ENCODE data around the gene CFAP410.

Gene CFAP410

DNA sequence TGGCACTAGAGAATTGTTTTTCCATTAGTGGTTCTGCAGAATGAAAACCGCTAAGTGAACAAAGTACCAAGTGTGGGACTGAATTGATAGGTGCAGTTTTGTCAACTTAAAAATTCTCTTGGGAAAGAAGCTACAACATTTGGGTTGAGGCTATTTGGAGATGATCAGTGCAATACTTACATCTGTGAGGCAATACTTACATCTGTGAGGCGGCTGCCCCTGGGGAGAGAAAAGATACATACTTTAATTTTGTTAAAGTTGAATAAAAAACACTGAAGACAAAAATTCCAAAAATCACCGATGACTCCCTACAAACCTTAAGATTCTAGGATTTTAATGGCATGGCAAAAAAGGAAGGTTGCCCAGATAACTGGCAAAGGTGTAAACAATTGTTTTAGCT, 1.7 kb downstream of the CFAP410 start:
- H3K27ac ChIP-seq (ENCODE audit: low read depth, low read length) = no peak overlapping the region
- no peak overlapping the region for H3K4me3 ChIP-seq (ENCODE audit: low read depth, low read length)
- H3K4me1 ChIP-seq (ENCODE audit: control insufficient read depth, insufficient read depth, low read length) = peaks cover 29% of the 10 kb centered on the region
- no peak overlapping the region for H3K9ac ChIP-seq (ENCODE audit: low read length)
- no peaks in the 10 kb centered on the region for H3K27me3 ChIP-seq (ENCODE audit: control insufficient read depth, insufficient read depth, low read length)
- peaks cover 12% of the 10 kb centered on the region for H3K36me3 ChIP-seq (ENCODE audit: control insufficient read depth, insufficient read depth, low read length)
- H3K9me3 ChIP-seq (ENCODE audit: control insufficient read depth, insufficient read depth, low read depth, low read length) = no peaks in the 10 kb centered on the region

GRCh38 chr21:44335266-44336059, 3.7 kb downstream of the CFAP410 start:
- no peak overlapping the region for H3K9ac ChIP-seq (ENCODE audit: low read length)
- H3K27ac ChIP-seq (ENCODE audit: low read depth, low read length) = no peak overlapping the region
- no peaks in the 10 kb centered on the region for H3K27me3 ChIP-seq (ENCODE audit: control insufficient read depth, insufficient read depth, low read length)
- H3K36me3 ChIP-seq (ENCODE audit: control insufficient read depth, insufficient read depth, low read length) = peaks cover 12% of the 10 kb centered on the region
- H3K4me3 ChIP-seq (ENCODE audit: low read depth, low read length) = no peak overlapping the region
- H3K9me3 ChIP-seq (ENCODE audit: control insufficient read depth, insufficient read depth, low read depth, low read length) = no peaks in the 10 kb centered on the region
- H3K4me1 ChIP-seq (ENCODE audit: control insufficient read depth, insufficient read depth, low read length) = peaks cover 15% of the 10 kb centered on the region

DNA sequence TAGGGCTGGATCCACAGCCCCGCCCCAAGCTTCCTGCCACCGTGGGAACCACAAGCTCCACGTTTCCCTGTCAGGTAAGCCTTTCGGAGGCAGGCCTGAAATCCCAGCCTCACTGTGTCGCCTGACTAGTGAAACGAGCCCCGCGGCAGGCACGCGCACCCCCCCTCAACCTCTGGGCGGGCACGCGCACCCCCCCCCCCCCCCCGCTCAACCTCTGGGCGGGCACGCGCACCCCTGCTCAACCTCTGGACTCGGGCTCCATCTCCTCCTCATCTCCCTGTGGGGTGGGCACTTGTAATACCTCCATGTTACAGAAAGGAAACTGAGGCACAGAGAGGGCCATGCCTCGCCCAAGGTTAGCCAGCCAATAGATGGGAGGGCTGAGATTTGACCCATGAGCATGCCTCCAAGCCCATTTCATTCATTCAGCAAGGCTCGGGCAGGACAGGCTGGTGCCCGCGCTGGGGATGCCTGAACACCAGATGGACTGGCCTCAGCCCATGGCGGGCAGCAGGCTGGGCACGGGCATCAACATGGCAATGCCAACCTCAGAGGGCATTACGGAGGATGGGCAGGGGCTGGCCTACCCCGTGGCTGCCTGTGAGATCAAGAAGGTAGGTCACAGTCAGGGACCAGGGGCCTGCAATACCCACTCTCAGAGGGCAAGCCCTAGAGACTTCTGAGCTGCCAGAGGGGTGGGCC, 4.7 kb downstream of the CFAP410 start:
- no peaks in the 10 kb centered on the region for H3K9me3 ChIP-seq (ENCODE audit: control insufficient read depth, insufficient read depth, low read depth, low read length)
- H3K4me3 ChIP-seq (ENCODE audit: low read depth, low read length) = no peak overlapping the region
- H3K27ac ChIP-seq (ENCODE audit: low read depth, low read length) = no peak overlapping the region
- no peak overlapping the region for H3K9ac ChIP-seq (ENCODE audit: low read length)
- peaks cover 12% of the 10 kb centered on the region for H3K36me3 ChIP-seq (ENCODE audit: control insufficient read depth, insufficient read depth, low read length)
- H3K27me3 ChIP-seq (ENCODE audit: control insufficient read depth, insufficient read depth, low read length) = no peaks in the 10 kb centered on the region
- H3K4me1 ChIP-seq (ENCODE audit: control insufficient read depth, insufficient read depth, low read length) = peaks cover 7% of the 10 kb centered on the region

DNA sequence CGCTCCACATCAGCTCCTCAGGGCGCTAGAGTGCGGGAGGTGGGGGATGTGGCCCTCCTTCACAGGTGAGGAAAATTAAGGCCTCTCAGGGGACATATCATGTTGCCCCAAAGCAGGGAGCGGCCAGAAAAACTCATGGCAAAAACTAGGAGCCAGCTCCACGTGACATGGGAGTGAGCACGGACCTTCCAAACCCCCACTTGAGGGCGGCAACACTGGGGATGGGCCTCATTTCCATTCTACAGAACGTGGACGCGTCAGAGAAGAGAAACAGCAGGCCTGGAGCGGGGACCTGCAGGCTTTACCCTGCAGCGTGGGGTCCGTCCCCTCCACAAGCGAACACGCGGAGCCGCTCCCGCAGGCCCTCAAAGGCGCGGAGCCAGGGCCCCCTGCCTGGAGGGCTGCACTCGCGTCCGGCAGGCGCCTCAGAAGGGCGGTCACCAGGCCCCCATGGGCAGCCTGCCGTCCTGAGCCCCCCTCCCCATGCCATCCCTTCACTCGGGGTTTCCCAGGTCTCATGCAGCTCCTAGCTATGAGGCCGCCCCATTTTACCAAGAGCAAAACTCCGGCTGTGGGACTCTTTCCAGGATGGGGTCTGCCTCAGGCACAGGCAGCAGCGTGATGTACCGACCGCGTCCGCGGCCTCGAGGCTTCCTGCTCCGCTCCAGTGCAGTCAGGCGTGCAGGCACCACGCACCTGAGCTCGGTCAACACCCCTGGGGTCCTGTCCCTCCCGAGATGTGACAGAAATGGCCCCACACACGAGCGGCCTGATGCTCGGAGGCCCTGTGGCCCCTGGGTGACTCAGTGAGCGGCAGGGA, 5.5 kb downstream of the CFAP410 start:
- peaks cover 12% of the 10 kb centered on the region for H3K36me3 ChIP-seq (ENCODE audit: control insufficient read depth, insufficient read depth, low read length)
- no peak overlapping the region for H3K9ac ChIP-seq (ENCODE audit: low read length)
- H3K27ac ChIP-seq (ENCODE audit: low read depth, low read length) = no peak overlapping the region
- no peaks in the 10 kb centered on the region for H3K9me3 ChIP-seq (ENCODE audit: control insufficient read depth, insufficient read depth, low read depth, low read length)
- H3K4me1 ChIP-seq (ENCODE audit: control insufficient read depth, insufficient read depth, low read length) = peaks cover 7% of the 10 kb centered on the region
- no peaks in the 10 kb centered on the region for H3K27me3 ChIP-seq (ENCODE audit: control insufficient read depth, insufficient read depth, low read length)
- H3K4me3 ChIP-seq (ENCODE audit: low read depth, low read length) = no peak overlapping the region

GRCh38 chr21:44332965-44333364, 6.2 kb downstream of the CFAP410 start:
- Histone ChIP-seq H3K9ac (ENCODE audit: low read length) (no peak overlapping the region), H3K4me3 (ENCODE audit: low read depth, low read length) (no peak overlapping the region), H3K27me3 (ENCODE audit: control insufficient read depth, insufficient read depth, low read length) (no peaks in the 10 kb centered on the region), H3K36me3 (ENCODE audit: control insufficient read depth, insufficient read depth, low read length) (peaks cover 12% of the 10 kb centered on the region), H3K9me3 (ENCODE audit: control insufficient read depth, insufficient read depth, low read depth, low read length) (no peaks in the 10 kb centered on the region), H3K27ac (ENCODE audit: low read depth, low read length) (no peak overlapping the region), H3K4me1 (ENCODE audit: control insufficient read depth, insufficient read depth, low read length) (peaks cover 3% of the 10 kb centered on the region)

- Histone ChIP-seq H3K9ac (ENCODE audit: low read length) (no peak overlapping the region), H3K4me1 (ENCODE audit: control insufficient read depth, insufficient read depth, low read length) (no peaks in the 10 kb centered on the region), H3K4me3 (ENCODE audit: low read depth, low read length) (no peak overlapping the region), H3K36me3 (ENCODE audit: control insufficient read depth, insufficient read depth, low read length) (peaks cover 12% of the 10 kb centered on the region), H3K9me3 (ENCODE audit: control insufficient read depth, insufficient read depth, low read depth, low read length) (no peaks in the 10 kb centered on the region), H3K27ac (ENCODE audit: low read depth, low read length) (no peak overlapping the region), H3K27me3 (ENCODE audit: control insufficient read depth, insufficient read depth, low read length) (no peaks in the 10 kb centered on the region)
Observed at GRCh38 chr21:44332383-44332782, 6.8 kb downstream of the CFAP410 start.

GRCh38 chr21:44331650-44332307, 7.4 kb downstream of the CFAP410 start:
- H3K9me3 ChIP-seq (ENCODE audit: control insufficient read depth, insufficient read depth, low read depth, low read length) = no peaks in the 10 kb centered on the region
- H3K27me3 ChIP-seq (ENCODE audit: control insufficient read depth, insufficient read depth, low read length) = no peaks in the 10 kb centered on the region
- H3K9ac ChIP-seq (ENCODE audit: low read length) = no peak overlapping the region
- peaks cover 15% of the 10 kb centered on the region for H3K36me3 ChIP-seq (ENCODE audit: control insufficient read depth, insufficient read depth, low read length)
- no peak overlapping the region for H3K4me3 ChIP-seq (ENCODE audit: low read depth, low read length)
- H3K4me1 ChIP-seq (ENCODE audit: control insufficient read depth, insufficient read depth, low read length) = no peaks in the 10 kb centered on the region
- H3K27ac ChIP-seq (ENCODE audit: low read depth, low read length) = no peak overlapping the region

DNA sequence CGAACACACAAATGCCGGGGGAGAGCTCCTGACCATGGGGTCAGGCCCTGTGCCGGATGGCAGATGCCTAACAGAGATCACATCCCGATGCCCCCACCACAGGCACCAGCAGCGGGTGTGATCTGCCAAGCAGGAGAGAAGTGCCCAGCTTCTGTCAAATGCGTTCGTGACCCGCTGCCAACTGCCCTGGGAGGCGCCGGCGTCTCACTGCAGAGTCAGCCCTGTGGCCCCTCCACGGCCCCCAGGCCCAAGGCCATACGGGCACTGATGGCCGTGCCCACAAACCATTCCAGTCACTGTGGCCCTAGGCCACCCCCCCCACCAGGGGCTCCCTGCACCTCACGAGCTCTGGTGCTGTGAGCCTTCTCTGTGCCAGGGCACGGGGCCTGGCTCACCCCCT, 8.0 kb downstream of the CFAP410 start:
- no peak overlapping the region for H3K27ac ChIP-seq (ENCODE audit: low read depth, low read length)
- no peaks in the 10 kb centered on the region for H3K27me3 ChIP-seq (ENCODE audit: control insufficient read depth, insufficient read depth, low read length)
- H3K9me3 ChIP-seq (ENCODE audit: control insufficient read depth, insufficient read depth, low read depth, low read length) = no peaks in the 10 kb centered on the region
- no peak overlapping the region for H3K9ac ChIP-seq (ENCODE audit: low read length)
- no peak overlapping the region for H3K4me3 ChIP-seq (ENCODE audit: low read depth, low read length)
- no peaks in the 10 kb centered on the region for H3K4me1 ChIP-seq (ENCODE audit: control insufficient read depth, insufficient read depth, low read length)
- peaks cover 13% of the 10 kb centered on the region for H3K36me3 ChIP-seq (ENCODE audit: control insufficient read depth, insufficient read depth, low read length)

DNA sequence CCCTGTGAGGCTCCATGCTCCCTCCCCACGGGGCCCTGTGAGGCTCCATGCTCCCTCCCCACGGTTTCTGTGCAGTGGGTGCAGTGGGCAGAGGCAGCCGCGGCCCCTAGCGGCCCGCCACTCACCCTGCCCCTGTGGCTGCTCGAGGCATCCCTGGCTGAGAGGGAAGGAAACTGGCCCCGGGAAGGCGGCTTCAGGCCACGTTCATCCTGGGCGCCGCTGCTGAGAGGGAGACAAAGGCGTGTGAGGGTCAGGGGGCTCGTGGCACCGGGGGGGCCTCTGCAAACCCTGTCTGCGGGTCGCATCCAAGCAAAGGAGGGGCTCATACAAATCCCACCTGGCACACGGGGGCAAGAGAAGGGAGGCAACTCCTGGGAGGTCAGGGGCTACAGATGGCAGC, 8.5 kb downstream of the CFAP410 start:
- H3K9ac ChIP-seq (ENCODE audit: low read length) = no peak overlapping the region
- H3K9me3 ChIP-seq (ENCODE audit: control insufficient read depth, insufficient read depth, low read depth, low read length) = no peaks in the 10 kb centered on the region
- H3K36me3 ChIP-seq (ENCODE audit: control insufficient read depth, insufficient read depth, low read length) = peaks cover 16% of the 10 kb centered on the region
- H3K27me3 ChIP-seq (ENCODE audit: control insufficient read depth, insufficient read depth, low read length) = no peaks in the 10 kb centered on the region
- H3K4me1 ChIP-seq (ENCODE audit: control insufficient read depth, insufficient read depth, low read length) = no peaks in the 10 kb centered on the region
- H3K4me3 ChIP-seq (ENCODE audit: low read depth, low read length) = no peak overlapping the region
- H3K27ac ChIP-seq (ENCODE audit: low read depth, low read length) = no peak overlapping the region

DNA sequence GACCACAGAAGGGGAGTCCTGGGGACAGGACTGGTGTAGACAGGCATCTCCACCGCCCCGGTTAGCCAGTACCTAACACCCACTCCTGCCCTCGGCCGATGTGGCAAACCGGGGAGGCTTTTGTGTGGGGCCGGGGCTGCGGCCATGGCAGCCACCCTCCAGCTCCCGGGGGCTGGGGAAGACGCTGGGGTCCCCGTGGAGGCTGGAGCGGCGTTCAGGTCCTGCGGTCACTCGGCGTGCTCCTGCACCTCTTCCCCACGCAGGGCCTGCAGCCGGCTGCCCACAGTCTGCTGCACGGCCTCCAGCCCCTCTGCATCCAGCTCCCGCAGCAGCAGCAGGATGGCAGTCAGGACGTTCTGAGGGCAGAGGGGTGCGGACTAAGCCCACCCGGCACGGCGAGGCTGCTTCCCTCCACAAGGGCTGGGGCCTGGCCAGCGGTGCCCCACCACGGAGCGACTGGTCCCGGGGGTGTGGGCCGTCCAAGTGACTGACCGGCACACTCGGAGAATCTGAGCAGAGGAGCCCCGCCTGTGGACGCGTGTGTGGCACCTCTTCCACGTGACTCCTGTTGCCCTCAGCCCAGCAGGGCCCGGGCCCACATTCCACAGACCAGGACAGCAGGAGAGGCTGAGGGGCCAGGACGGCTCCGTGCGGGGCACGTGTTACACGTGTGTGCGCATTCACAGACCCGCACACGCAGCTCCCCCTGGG, 9.1 kb downstream of the CFAP410 start:
- Histone ChIP-seq H3K4me3 (ENCODE audit: low read depth, low read length) (no peak overlapping the region), H3K9ac (ENCODE audit: low read length) (no peak overlapping the region), H3K36me3 (ENCODE audit: control insufficient read depth, insufficient read depth, low read length) (peaks cover 15% of the 10 kb centered on the region), H3K27me3 (ENCODE audit: control insufficient read depth, insufficient read depth, low read length) (no peaks in the 10 kb centered on the region), H3K9me3 (ENCODE audit: control insufficient read depth, insufficient read depth, low read depth, low read length) (no peaks in the 10 kb centered on the region), H3K4me1 (ENCODE audit: control insufficient read depth, insufficient read depth, low read length) (no peaks in the 10 kb centered on the region), H3K27ac (ENCODE audit: low read depth, low read length) (no peak overlapping the region)
